Hepatocyte (in vitro differentiated cells): ENCODE results near the gene CEP128. TPM values are rescaled to one million over a fixed set of nuclear protein-coding genes. Genes with fewer than 3 reads are reported as not detected.

Experiments used
- DNase-seq: peaks from one replicate; pipeline ENCODE4 v3.0.0-alpha.2; 2016; ENCODE audit warnings: low spot score
- H2AFZ ChIP-seq: fragments of 200-600 bp; sonication (generic); 2 replicates; pipeline ENCODE4 v1.6.0; 2016; ENCODE audit warnings: antibody characterized with exemption, mild to moderate bottlenecking
- H3K27ac ChIP-seq: fragments of 200-600 bp; sonication (generic); 2 replicates; pipeline ENCODE4 v1.5.1; 2016; ENCODE audit warnings: mild to moderate bottlenecking
- H3K27me3 ChIP-seq: fragments of 200-600 bp; sonication (generic); 2 replicates; pipeline ENCODE4 v1.6.1; 2016
- H3K36me3 ChIP-seq: fragments of 200-600 bp; sonication (generic); replicated peaks from 2 replicates; pipeline ENCODE4 v1.5.1; 2016; ENCODE audit warnings: low read depth; ENCODE audit not compliant: insufficient read depth
- H3K4me1 ChIP-seq: fragments of 200-600 bp; sonication (generic); 2 replicates; pipeline ENCODE4 v1.5.1; 2016; ENCODE audit warnings: mild to moderate bottlenecking, moderate library complexity; ENCODE audit not compliant: insufficient read depth
- H3K4me2 ChIP-seq: fragments of 200-600 bp; sonication (generic); 2 replicates; pipeline ENCODE4 v1.6.0; 2016
- H3K4me3 ChIP-seq: fragments of 200-600 bp; sonication (generic); 2 replicates; pipeline ENCODE4 v1.5.1; 2016; ENCODE audit warnings: mild to moderate bottlenecking
- H3K79me2 ChIP-seq: fragments of 200-600 bp; sonication (generic); 2 replicates; pipeline ENCODE4 v1.6.0; 2017; ENCODE audit warnings: mild to moderate bottlenecking
- H3K9me2 ChIP-seq: fragments of 200-600 bp; sonication (generic); replicated peaks from 2 replicates; pipeline ENCODE4 v1.6.0; 2017; ENCODE audit warnings: mild to moderate bottlenecking; ENCODE audit not compliant: insufficient read depth
- H3K9me3 ChIP-seq: fragments of 200-600 bp; sonication (generic); 2 replicates; pipeline ENCODE4 v1.5.1; 2016; ENCODE audit warnings: low read depth, mild to moderate bottlenecking
- H4K20me1 ChIP-seq: fragments of 200-600 bp; sonication (generic); 2 replicates; pipeline ENCODE4 v1.6.0; 2016; ENCODE audit warnings: mild to moderate bottlenecking; ENCODE audit not compliant: insufficient read depth, poor library complexity, severe bottlenecking
- EZH2 ChIP-seq: fragments of 200-600 bp; sonication (generic); IDR thresholded peaks from 2 replicates; pipeline ENCODE4 v1.6.1; 2016; ENCODE audit warnings: antibody characterized with exemption, mild to moderate bottlenecking, borderline replicate concordance
- EZH2phosphoT487 ChIP-seq: fragments of 200-600 bp; sonication (generic); IDR thresholded peaks from one replicate; pipeline ENCODE4 v1.6.1; 2018; ENCODE audit warnings: antibody characterized with exemption, mild to moderate bottlenecking, low read depth, moderate library complexity; ENCODE audit not compliant: unreplicated experiment, severe bottlenecking
- WGBS: methylation state at CpG from one replicate; pipeline ENCODE4 v1.1.6; 2016; ENCODE audit warnings: low lambda C conversion rate; ENCODE audit errors: missing lambda C conversion rate; 5-methylcytosine and 5-hydroxymethylcytosine counted together
- polyA plus RNA-seq: library from polyadenylated mRNA; unstranded; fragments of >200 nt; fragmentation: Nextera tagmentation; extraction: Ambion mirVana; gene quantifications from 2 replicates; pipeline ENCODE4 v1.2.1, GENCODE V29; 2016
- total RNA-seq: library from RNA; depleted of rRNA; stranded (reverse); fragments of >200 nt; gene quantifications from 2 replicates; pipeline ENCODE4 v1.2.3, GENCODE V29; 2014
- TF ChIP-seq, protein P1 (sequence below): fragments of 200-600 bp; sonication (generic); IDR thresholded peaks from 2 replicates; pipeline ENCODE4 v1.5.1; 2016; ENCODE audit warnings: antibody characterized with exemption, mild to moderate bottlenecking; ENCODE audit not compliant: poor library complexity

The CEP128 gene
- total and polyA plus RNA-seq, 2 experiments from 2014 or later, result 1.4 to 3.6 TPM

DNA sequence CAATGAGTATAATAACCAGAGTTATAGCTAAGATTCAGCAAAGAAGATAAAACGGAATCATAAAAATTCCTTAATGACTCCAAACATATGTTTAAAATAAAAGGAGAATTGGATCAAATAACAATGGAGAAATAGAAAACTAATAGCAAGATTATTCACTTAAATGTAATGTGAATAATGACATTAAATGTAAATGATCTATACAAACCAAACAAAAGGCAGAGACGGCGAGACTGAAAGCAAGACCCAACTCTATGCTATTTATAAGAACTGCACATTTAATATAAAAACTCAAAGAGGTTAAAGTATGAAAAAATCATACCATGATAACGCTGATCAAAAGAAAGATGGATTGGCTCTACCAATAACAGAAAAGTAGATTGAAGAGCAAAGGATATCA, 10.0 kb upstream of the CEP128 start:
- no peaks in the 10 kb centered on the region for H3K9me3 ChIP-seq
- H4K20me1 ChIP-seq, result no peaks in the 10 kb centered on the region
- no peaks in the 10 kb centered on the region for H3K9me2 ChIP-seq
- H3K79me2 ChIP-seq, result no peaks in the 10 kb centered on the region
- TF ChIP-seq EZH2, result no peak
- TF ChIP-seq, protein P1, sequence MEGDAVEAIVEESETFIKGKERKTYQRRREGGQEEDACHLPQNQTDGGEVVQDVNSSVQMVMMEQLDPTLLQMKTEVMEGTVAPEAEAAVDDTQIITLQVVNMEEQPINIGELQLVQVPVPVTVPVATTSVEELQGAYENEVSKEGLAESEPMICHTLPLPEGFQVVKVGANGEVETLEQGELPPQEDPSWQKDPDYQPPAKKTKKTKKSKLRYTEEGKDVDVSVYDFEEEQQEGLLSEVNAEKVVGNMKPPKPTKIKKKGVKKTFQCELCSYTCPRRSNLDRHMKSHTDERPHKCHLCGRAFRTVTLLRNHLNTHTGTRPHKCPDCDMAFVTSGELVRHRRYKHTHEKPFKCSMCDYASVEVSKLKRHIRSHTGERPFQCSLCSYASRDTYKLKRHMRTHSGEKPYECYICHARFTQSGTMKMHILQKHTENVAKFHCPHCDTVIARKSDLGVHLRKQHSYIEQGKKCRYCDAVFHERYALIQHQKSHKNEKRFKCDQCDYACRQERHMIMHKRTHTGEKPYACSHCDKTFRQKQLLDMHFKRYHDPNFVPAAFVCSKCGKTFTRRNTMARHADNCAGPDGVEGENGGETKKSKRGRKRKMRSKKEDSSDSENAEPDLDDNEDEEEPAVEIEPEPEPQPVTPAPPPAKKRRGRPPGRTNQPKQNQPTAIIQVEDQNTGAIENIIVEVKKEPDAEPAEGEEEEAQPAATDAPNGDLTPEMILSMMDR, result no peak
- no peak for TF ChIP-seq EZH2phosphoT487
- DNase-seq, result no peak
- no peak overlapping the region for H3K27ac ChIP-seq
- no peaks in the 10 kb centered on the region for H3K36me3 ChIP-seq
- no peak overlapping the region for H3K4me2 ChIP-seq
- no peaks in the 10 kb centered on the region for H3K4me1 ChIP-seq
- H3K4me3 ChIP-seq, result no peak overlapping the region
- H2AFZ ChIP-seq, result no peak overlapping the region
- H3K27me3 ChIP-seq, result peaks cover 46% of the 10 kb centered on the region
- 78% methylated on average over 4 of the region's 4 CpGs for WGBS

DNA sequence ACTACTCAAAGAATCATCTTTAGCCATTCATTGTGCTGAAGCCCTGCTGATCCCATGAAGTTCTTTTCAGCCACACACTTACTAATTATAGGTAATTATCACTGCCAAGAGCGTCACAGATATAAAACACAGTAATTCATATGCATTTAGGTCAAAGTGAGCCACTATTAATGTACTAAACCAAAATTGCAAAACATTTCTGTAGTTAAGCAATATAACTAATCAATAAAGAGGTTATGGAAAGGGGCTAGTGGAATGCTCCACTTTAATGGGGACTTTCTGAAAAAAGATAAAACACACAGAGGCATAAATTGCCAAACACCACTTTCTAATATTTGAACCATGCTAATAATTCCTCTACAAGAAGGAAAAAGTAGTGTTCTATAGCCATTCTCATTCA, 6.8 kb upstream of the CEP128 start:
- Histone ChIP-seq H4K20me1 (no peaks in the 10 kb centered on the region), H3K4me3 (no peak overlapping the region), H3K27me3 (peaks cover 34% of the 10 kb centered on the region), H3K27ac (no peak overlapping the region), H3K4me1 (no peaks in the 10 kb centered on the region), H3K79me2 (no peaks in the 10 kb centered on the region), H2AFZ (no peak overlapping the region), H3K36me3 (no peaks in the 10 kb centered on the region), H3K4me2 (no peak overlapping the region), H3K9me2 (no peaks in the 10 kb centered on the region), H3K9me3 (no peaks in the 10 kb centered on the region)
- TF ChIP-seq, protein P1, result no peak
- TF ChIP-seq EZH2phosphoT487 (no peak), EZH2 (no peak)
- WGBS, result 76% methylated on average over 1 of the region's 1 CpG
- DNase-seq, result no peak

GRCh38 chr14:80946797-80947196, 5.3 kb upstream of the CEP128 start:
- Histone ChIP-seq H3K79me2 (no peaks in the 10 kb centered on the region), H3K36me3 (no peaks in the 10 kb centered on the region)

More at GRCh38 chr14:80946797-80947196, 5.3 kb upstream of the CEP128 start:
- no peaks in the 10 kb centered on the region for H3K9me3 ChIP-seq
- no peaks in the 10 kb centered on the region for H4K20me1 ChIP-seq
- peaks cover 34% of the 10 kb centered on the region for H3K27me3 ChIP-seq
- WGBS, result 83% methylated on average over 4 of the region's 4 CpGs
- DNase-seq, result no peak
- no peak overlapping the region for H3K4me3 ChIP-seq
- H3K4me1 ChIP-seq, result no peaks in the 10 kb centered on the region
- H3K27ac ChIP-seq, result no peak overlapping the region
- H3K4me2 ChIP-seq, result no peak overlapping the region
- no peak overlapping the region for H2AFZ ChIP-seq
- H3K9me2 ChIP-seq, result no peaks in the 10 kb centered on the region
- no peak for TF ChIP-seq EZH2phosphoT487
- TF ChIP-seq, protein P1, result no peak
- TF ChIP-seq EZH2, result no peak
